WTC11 (cell line): ENCODE data around the gene MAP7D1. TPM values are rescaled to one million over a fixed set of nuclear protein-coding genes. Genes with fewer than 3 reads are reported as not detected.

Source experiments
- ATAC-seq: fragments of 200-7000 bp; cut with Tn5 transposase; 2 replicates; pipeline ENCODE4 v1.10.0; 2021; ENCODE audit warnings: mild to moderate bottlenecking, moderate library complexity
- CTCF ChIA-PET: fragments of 300-600 bp; sonication (Branson Sonifier 250); formaldehyde crosslinking; loops from one replicate; lab custom pipeline; 2021; ENCODE audit warnings: antibody characterized with exemption; lab: Charles Lee
- POLR2A ChIA-PET: fragments of 350-600 bp; sonication (Branson Sonifier 250); formaldehyde crosslinking; loops from one replicate; lab custom pipeline; 2021; ENCODE audit warnings: antibody characterized with exemption; lab: Charles Lee
- DNase-seq: peaks from one replicate; pipeline ENCODE4 v3.0.0; 2021; ENCODE audit warnings: low spot score
- H3K27ac Mint-ChIP-seq: 2 replicates; pipeline ENCODE4 v1.8.0; 2021; ENCODE audit warnings: mixed read lengths
- H3K27me3 Mint-ChIP-seq: 2 replicates; pipeline ENCODE4 v1.8.0; 2021; ENCODE audit warnings: low read depth, mild to moderate bottlenecking, moderate library complexity, mixed read lengths
- H3K36me3 Mint-ChIP-seq: 2 replicates; pipeline ENCODE4 v1.8.0; 2021; ENCODE audit warnings: mixed read lengths
- H3K4me1 Mint-ChIP-seq: 2 replicates; pipeline ENCODE4 v1.8.0; 2022; ENCODE audit warnings: mixed read lengths
- H3K4me3 Mint-ChIP-seq: 2 replicates; pipeline ENCODE4 v1.8.0; 2021; ENCODE audit warnings: mild to moderate bottlenecking, moderate library complexity, mixed read lengths
- H3K9me3 Mint-ChIP-seq: 2 replicates; pipeline ENCODE4 v1.8.0; 2021; ENCODE audit warnings: mixed read lengths
- AR ChIP-seq: fragments of 250-450 bp; sonication (Bioruptor Pico); IDR thresholded peaks from 2 replicates; pipeline ENCODE4 v1.9.0; 2021; ENCODE audit warnings: mild to moderate bottlenecking
- ARID4B ChIP-seq: sonication (generic); formaldehyde crosslinking; IDR thresholded peaks from 2 replicates; pipeline ENCODE4 v1.8.0; 2023; ENCODE audit warnings: missing genetic modification reagents, mild to moderate bottlenecking, borderline replicate concordance
- CREM ChIP-seq: sonication (generic); formaldehyde crosslinking; IDR thresholded peaks from 2 replicates; pipeline ENCODE4 v1.8.1; 2022; ENCODE audit warnings: mild to moderate bottlenecking, missing genetic modification reagents, moderate library complexity
- ELF4 ChIP-seq: sonication (generic); formaldehyde crosslinking; IDR thresholded peaks from 2 replicates; pipeline ENCODE4 v1.8.1; 2022; ENCODE audit warnings: low read depth, mild to moderate bottlenecking, moderate library complexity, missing genetic modification reagents
- ETV6 ChIP-seq: sonication (generic); formaldehyde crosslinking; IDR thresholded peaks from 2 replicates; pipeline ENCODE4 v1.8.1; 2022; ENCODE audit warnings: mild to moderate bottlenecking, missing genetic modification reagents
- GTF2I ChIP-seq: fragments of 250-450 bp; sonication (Bioruptor Pico); conservative IDR thresholded peaks from 2 replicates; pipeline ENCODE4 v1.4.0; 2021; ENCODE audit warnings: mild to moderate bottlenecking
- JUN ChIP-seq: sonication (generic); formaldehyde crosslinking; IDR thresholded peaks from 2 replicates; pipeline ENCODE4 v1.8.0; 2023; ENCODE audit warnings: mild to moderate bottlenecking, missing genetic modification reagents
- NFE2L1 ChIP-seq: sonication (generic); formaldehyde crosslinking; IDR thresholded peaks from 2 replicates; pipeline ENCODE4 v1.8.1; 2023; ENCODE audit warnings: missing genetic modification reagents
- PRDM15 ChIP-seq: sonication (generic); formaldehyde crosslinking; IDR thresholded peaks from 2 replicates; pipeline ENCODE4 v1.8.0; 2022; ENCODE audit warnings: missing genetic modification reagents
- RORB ChIP-seq: fragments of 250-450 bp; sonication (Bioruptor Pico); IDR thresholded peaks from 2 replicates; pipeline ENCODE4 v1.9.0; 2021; ENCODE audit warnings: mild to moderate bottlenecking
- SP1 ChIP-seq: sonication (generic); formaldehyde crosslinking; conservative IDR thresholded peaks from 2 replicates; pipeline ENCODE4 v1.8.1; 2022; ENCODE audit warnings: missing genetic modification reagents
- STAT6 ChIP-seq: sonication (generic); formaldehyde crosslinking; conservative IDR thresholded peaks from 2 replicates; pipeline ENCODE4 v1.8.1; 2023; ENCODE audit warnings: mild to moderate bottlenecking, low read depth, missing genetic modification reagents, moderate library complexity
- TEAD1 ChIP-seq: sonication (generic); formaldehyde crosslinking; IDR thresholded peaks from 2 replicates; pipeline ENCODE4 v1.8.0; 2022; ENCODE audit warnings: mild to moderate bottlenecking, missing genetic modification reagents
- ZNF416 ChIP-seq: fragments of 250-450 bp; sonication (Bioruptor Pico); IDR thresholded peaks from 2 replicates; pipeline ENCODE4 v1.9.0; 2021; ENCODE audit warnings: mild to moderate bottlenecking, inconsistent platforms
- ZNF423 ChIP-seq: fragments of 250-450 bp; sonication (Bioruptor Pico); IDR thresholded peaks from 2 replicates; pipeline ENCODE4 v2.1.2; 2022; ENCODE audit warnings: mild to moderate bottlenecking, moderate library complexity
- total RNA-seq: library from RNA; stranded (reverse); gene quantifications from 3 replicates; pipeline ENCODE4 v1.2.3, GENCODE V29; 2021
- TF ChIP-seq, protein P1 (sequence below): sonication (generic); formaldehyde crosslinking; IDR thresholded peaks from 2 replicates; pipeline ENCODE4 v1.8.1; 2022; ENCODE audit warnings: mild to moderate bottlenecking, missing genetic modification reagents, moderate library complexity, borderline replicate concordance
- TF ChIP-seq, protein P2 (sequence below): fragments of 200-600 bp; IDR thresholded peaks from 2 replicates; pipeline ENCODE4 v1.8.0; 2022; ENCODE audit warnings: antibody characterized with exemption

MAP7D1 gene
- total RNA-seq, 1 experiment from 2014 or later, result 88.7 TPM

GRCh38 chr1:36160949-36161485, 5.1 kb downstream of the MAP7D1 start (continued):
- TF ChIP-seq TEAD1 (CRISPR knock-in tag) (peak; percentile 43; the same call in 1 of the 2 replicates), ZNF416 (CRISPR knock-in tag) (0 out of 2 replicates have a peak, but pooled peaks have one; percentile 50), CREM (CRISPR knock-in tag) (0 out of 2 replicates have a peak, but pooled peaks have one; percentile 29)

DNA sequence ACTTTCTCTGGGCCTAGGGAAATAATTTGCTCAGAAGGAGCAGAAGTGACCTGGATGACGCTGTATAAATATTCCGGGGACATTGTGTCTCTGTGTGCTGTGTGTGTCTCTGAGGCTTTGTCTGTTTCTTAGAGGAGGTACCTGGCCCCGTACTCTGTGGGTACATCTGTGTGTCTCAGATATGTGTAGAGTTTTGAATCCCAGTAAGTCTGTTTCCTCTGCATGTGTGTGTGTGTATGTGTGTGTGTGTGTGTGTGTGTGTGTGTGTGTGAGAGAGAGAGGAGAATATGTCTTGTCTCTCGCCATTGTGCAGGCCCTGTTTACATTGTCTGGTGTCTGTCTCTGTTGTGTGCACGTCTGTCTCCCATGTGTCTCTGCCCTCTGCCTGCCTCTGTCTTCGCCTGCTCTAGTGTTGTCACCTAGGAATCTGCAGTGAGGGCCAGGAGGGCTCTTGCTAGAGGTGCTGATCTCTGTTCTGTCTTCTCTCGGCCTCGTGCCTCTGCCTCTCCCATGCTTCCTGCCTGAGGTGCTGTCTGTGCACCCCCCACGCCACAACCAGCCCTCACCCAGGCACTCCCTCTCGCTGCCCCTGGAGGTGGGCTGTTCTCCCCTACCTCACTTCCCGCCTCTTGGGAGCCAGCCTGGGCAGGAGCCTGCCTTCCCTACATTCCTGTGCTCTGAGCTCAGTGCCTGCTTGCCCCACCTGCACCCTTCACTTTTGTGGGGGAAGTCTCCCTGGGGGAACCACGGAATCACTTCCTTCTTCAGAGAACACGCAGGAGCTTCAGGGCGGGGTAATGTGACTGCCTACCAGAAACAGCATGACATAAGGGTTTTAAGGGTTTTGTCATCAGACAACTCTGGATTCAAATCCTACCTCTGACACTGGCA, 5.9 kb downstream of the MAP7D1 start:
- CTCF ChIA-PET, result interaction anchor here (0.6 to 4.7 kb wide), 13 partner anchors 8 to 181 kb away, joined by 3 to 74 read pairs (median 12); partner anchors contain the start of genes THRAP3 and TRAPPC3
- Mint-ChIP-seq H3K27ac (peak overlapping the region; percentile 88), H3K36me3 (no peaks in the 10 kb centered on the region), H3K4me3 (peak overlapping the region; percentile 67), H3K4me1 (peaks cover 41% of the 10 kb centered on the region), H3K9me3 (no peaks in the 10 kb centered on the region), H3K27me3 (no peaks in the 10 kb centered on the region)
- ATAC-seq (peak; percentile 10; the same call in 1 of the 2 replicates), DNase-seq (no peak)
- POLR2A ChIA-PET, result interaction anchor here (0.7 to 3.0 kb wide), 3 partner anchors 12 to 26 kb away, joined by 3 to 19 read pairs (median 5); partner anchors contain the start of gene TRAPPC3
- no peak for TF ChIP-seq ZNF423 (CRISPR knock-in tag)
- no peak for TF ChIP-seq NFE2L1 (CRISPR knock-in tag)
- TF ChIP-seq, protein P1, sequence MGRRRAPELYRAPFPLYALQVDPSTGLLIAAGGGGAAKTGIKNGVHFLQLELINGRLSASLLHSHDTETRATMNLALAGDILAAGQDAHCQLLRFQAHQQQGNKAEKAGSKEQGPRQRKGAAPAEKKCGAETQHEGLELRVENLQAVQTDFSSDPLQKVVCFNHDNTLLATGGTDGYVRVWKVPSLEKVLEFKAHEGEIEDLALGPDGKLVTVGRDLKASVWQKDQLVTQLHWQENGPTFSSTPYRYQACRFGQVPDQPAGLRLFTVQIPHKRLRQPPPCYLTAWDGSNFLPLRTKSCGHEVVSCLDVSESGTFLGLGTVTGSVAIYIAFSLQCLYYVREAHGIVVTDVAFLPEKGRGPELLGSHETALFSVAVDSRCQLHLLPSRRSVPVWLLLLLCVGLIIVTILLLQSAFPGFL, result no peak
- no peak for TF ChIP-seq SP1 (CRISPR knock-in tag)
- no peak for TF ChIP-seq AR (CRISPR knock-in tag)
- no peak for TF ChIP-seq ETV6
- no peak for TF ChIP-seq GTF2I (CRISPR knock-in tag)
- TF ChIP-seq STAT6 (CRISPR knock-in tag), result no peak
- TF ChIP-seq PRDM15 (CRISPR knock-in tag), result no peak
- no peak for TF ChIP-seq ELF4 (CRISPR knock-in tag)
- no peak for TF ChIP-seq RORB
- TF ChIP-seq, protein P2, sequence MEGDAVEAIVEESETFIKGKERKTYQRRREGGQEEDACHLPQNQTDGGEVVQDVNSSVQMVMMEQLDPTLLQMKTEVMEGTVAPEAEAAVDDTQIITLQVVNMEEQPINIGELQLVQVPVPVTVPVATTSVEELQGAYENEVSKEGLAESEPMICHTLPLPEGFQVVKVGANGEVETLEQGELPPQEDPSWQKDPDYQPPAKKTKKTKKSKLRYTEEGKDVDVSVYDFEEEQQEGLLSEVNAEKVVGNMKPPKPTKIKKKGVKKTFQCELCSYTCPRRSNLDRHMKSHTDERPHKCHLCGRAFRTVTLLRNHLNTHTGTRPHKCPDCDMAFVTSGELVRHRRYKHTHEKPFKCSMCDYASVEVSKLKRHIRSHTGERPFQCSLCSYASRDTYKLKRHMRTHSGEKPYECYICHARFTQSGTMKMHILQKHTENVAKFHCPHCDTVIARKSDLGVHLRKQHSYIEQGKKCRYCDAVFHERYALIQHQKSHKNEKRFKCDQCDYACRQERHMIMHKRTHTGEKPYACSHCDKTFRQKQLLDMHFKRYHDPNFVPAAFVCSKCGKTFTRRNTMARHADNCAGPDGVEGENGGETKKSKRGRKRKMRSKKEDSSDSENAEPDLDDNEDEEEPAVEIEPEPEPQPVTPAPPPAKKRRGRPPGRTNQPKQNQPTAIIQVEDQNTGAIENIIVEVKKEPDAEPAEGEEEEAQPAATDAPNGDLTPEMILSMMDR, result no peak
- no peak for TF ChIP-seq JUN (CRISPR knock-in tag)
- TF ChIP-seq ARID4B (CRISPR knock-in tag), result no peak
